Smooth muscle cell (in vitro differentiated cells): ENCODE measurements around the gene TBX5. TPM values are rescaled to one million over a fixed set of nuclear protein-coding genes. Genes with fewer than 3 reads are reported as not detected.

Experiments
- DNase-seq: peaks from one replicate; lab custom pipeline; 2025; ENCODE audit not compliant: unreplicated experiment; lab: John Stamatoyannopoulos, UW
- H2AFZ ChIP-seq: fragments of 200-600 bp; sonication (generic); 2 replicates; pipeline ENCODE4 v1.6.0; 2016; ENCODE audit warnings: antibody characterized with exemption, low read depth, mild to moderate bottlenecking
- H3F3A ChIP-seq: fragments of 200-600 bp; sonication (generic); 2 replicates; pipeline ENCODE4 v1.6.0; 2017; ENCODE audit warnings: antibody characterized with exemption, low read depth
- H3K27ac ChIP-seq: fragments of 200-600 bp; sonication (generic); 2 replicates; pipeline ENCODE4 v1.5.1; 2016; ENCODE audit warnings: low read depth, mild to moderate bottlenecking
- H3K27me3 ChIP-seq: fragments of 200-600 bp; sonication (generic); 2 replicates; pipeline ENCODE4 v1.6.1; 2016; ENCODE audit warnings: low read depth, mild to moderate bottlenecking
- H3K36me3 ChIP-seq: fragments of 200-600 bp; sonication (generic); 2 replicates; pipeline ENCODE4 v1.5.1; 2016; ENCODE audit warnings: low read depth
- H3K4me1 ChIP-seq: fragments of 200-600 bp; sonication (generic); 2 replicates; pipeline ENCODE4 v1.5.1; 2016; ENCODE audit warnings: low read depth
- H3K4me2 ChIP-seq: fragments of 200-600 bp; sonication (generic); 2 replicates; pipeline ENCODE4 v1.6.0; 2016; ENCODE audit warnings: mild to moderate bottlenecking
- H3K4me3 ChIP-seq: fragments of 200-600 bp; sonication (generic); 2 replicates; pipeline ENCODE4 v1.5.1; 2016; ENCODE audit warnings: mild to moderate bottlenecking
- H3K79me2 ChIP-seq: fragments of 200-600 bp; sonication (generic); 2 replicates; pipeline ENCODE4 v1.6.0; 2016; ENCODE audit warnings: low read depth, mild to moderate bottlenecking
- H3K9ac ChIP-seq: fragments of 200-600 bp; sonication (generic); 2 replicates; pipeline ENCODE4 v1.6.0; 2016; ENCODE audit warnings: low read depth
- H3K9me3 ChIP-seq: fragments of 200-600 bp; sonication (generic); replicated peaks from 2 replicates; pipeline ENCODE4 v1.5.1; 2016; ENCODE audit warnings: low read depth
- H4K20me1 ChIP-seq: fragments of 200-600 bp; sonication (generic); 2 replicates; pipeline ENCODE4 v1.6.0; 2016; ENCODE audit warnings: low read depth
- CTCF ChIP-seq: fragments of 200-600 bp; sonication (generic); IDR thresholded peaks from 2 replicates; pipeline ENCODE4 v1.5.1; 2017; ENCODE audit warnings: borderline replicate concordance, mild to moderate bottlenecking, antibody characterized with exemption; ENCODE audit not compliant: insufficient read depth, poor library complexity, severe bottlenecking
- WGBS: methylation state at CpG from one replicate; pipeline ENCODE4 v1.1.7; 2016; ENCODE audit warnings: low lambda C conversion rate; 5-methylcytosine and 5-hydroxymethylcytosine counted together
- polyA plus RNA-seq: library from polyadenylated mRNA; unstranded; fragments of >200 nt; fragmentation: Nextera tagmentation; extraction: Ambion mirVana; gene quantifications from 2 replicates; pipeline ENCODE4 v1.2.1, GENCODE V29; 2016
- total RNA-seq: library from RNA; depleted of rRNA; stranded (reverse); fragments of >200 nt; gene quantifications from 2 replicates; pipeline ENCODE4 v1.2.3, GENCODE V29; 2014

The TBX5 gene
- total and polyA plus RNA-seq, 2 experiments from 2014 or later, result not detected

- H3K36me3 ChIP-seq, result no peaks in the 10 kb centered on the region
- no peak for DNase-seq
- TF ChIP-seq CTCF, result no peak
- peak overlapping the region; percentile 83 for H3K4me2 ChIP-seq
- 3% methylated on average over 70 of the region's 71 CpGs for WGBS
- no peaks in the 10 kb centered on the region for H3K9me3 ChIP-seq
- peak overlapping the region; percentile 85 for H2AFZ ChIP-seq
- H3K79me2 ChIP-seq, result no peaks in the 10 kb centered on the region
- H3K27me3 ChIP-seq, result peaks cover 100% of the 10 kb centered on the region
- H3K4me3 ChIP-seq, result peak overlapping the region; percentile 46
- no peaks in the 10 kb centered on the region for H3F3A ChIP-seq
- peaks cover 14% of the 10 kb centered on the region for H3K4me1 ChIP-seq
- H3K9ac ChIP-seq, result no peak overlapping the region
- H4K20me1 ChIP-seq, result no peaks in the 10 kb centered on the region
- no peak overlapping the region for H3K27ac ChIP-seq
Observed at GRCh38 chr12:114408886-114409851, 3.2 kb upstream of the TBX5 start.

- Histone ChIP-seq H3K4me1 (peaks cover 14% of the 10 kb centered on the region), H3K4me3 (peak overlapping the region; percentile 46), H2AFZ (no peak overlapping the region), H3K27me3 (peaks cover 100% of the 10 kb centered on the region), H3K9ac (no peak overlapping the region), H4K20me1 (no peaks in the 10 kb centered on the region), H3K27ac (no peak overlapping the region), H3K36me3 (no peaks in the 10 kb centered on the region), H3K79me2 (no peaks in the 10 kb centered on the region), H3F3A (no peaks in the 10 kb centered on the region), H3K4me2 (peak overlapping the region; percentile 83), H3K9me3 (no peaks in the 10 kb centered on the region)
- no peak for DNase-seq
- TF ChIP-seq CTCF, result no peak
- 5% methylated on average over 21 of the region's 21 CpGs for WGBS
Observed at GRCh38 chr12:114408471-114408885, 2.5 kb upstream of the TBX5 start.

DNA sequence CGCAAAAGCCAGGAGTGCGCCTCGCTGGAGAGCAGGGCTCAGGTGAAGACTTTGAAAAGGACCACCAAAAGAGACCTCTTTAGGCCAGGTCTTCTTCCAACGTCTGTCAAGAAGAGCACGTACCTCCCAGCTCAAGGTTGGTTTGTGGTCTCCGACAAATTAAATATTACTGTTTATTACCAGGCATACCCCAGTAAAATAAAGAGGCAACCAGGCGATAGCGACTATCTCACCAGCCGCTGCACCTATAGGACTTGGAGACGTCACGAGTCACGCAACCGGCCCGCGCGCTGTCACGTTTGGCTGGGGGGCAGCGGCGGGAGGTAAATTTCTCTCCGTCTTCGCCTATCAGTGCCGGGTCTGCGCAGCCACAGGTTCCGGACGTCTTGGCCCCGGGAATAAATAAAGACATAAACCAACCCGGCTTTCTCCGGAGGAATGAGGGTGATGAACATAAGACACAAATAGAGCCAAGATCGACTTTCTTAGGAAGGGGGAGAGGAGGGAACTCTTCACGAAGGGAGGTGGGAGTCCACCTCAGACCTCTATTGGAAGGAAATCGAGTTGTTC, 2.0 kb upstream of the TBX5 start:
- Histone ChIP-seq H3K79me2 (no peaks in the 10 kb centered on the region), H3K4me3 (peak overlapping the region; percentile 46), H3K4me1 (peaks cover 17% of the 10 kb centered on the region), H2AFZ (no peak overlapping the region), H3K9ac (no peak overlapping the region), H3K9me3 (no peaks in the 10 kb centered on the region), H3K36me3 (no peaks in the 10 kb centered on the region), H3K4me2 (no peak overlapping the region), H3K27me3 (peaks cover 100% of the 10 kb centered on the region), H4K20me1 (no peaks in the 10 kb centered on the region), H3F3A (no peaks in the 10 kb centered on the region), H3K27ac (no peak overlapping the region)
- no peak for DNase-seq
- TF ChIP-seq CTCF, result no peak
- 5% methylated on average over 31 of the region's 31 CpGs for WGBS
